Measurements from ENCODE around the gene ZNF503. TPM values are rescaled to one million over a fixed set of nuclear protein-coding genes. Genes with fewer than 3 reads are reported as not detected.
A peak's percentile ranks its signal among the peaks of the same experiment; 100 is the strongest.
"Not testable (repeated sequence)": the region's sequence is repeated elsewhere in the genome, so short reads cannot be mapped to it uniquely, and the experiment has no call there.

Gene ZNF503
- total RNA-seq, 4 donors from 2014 or later: 5.7 to 7.6 (median 6.6) TPM

GRCh38 chr10:75367901-75368300 lies 33.7 kb downstream of the ZNF503 start:
- 75% methylated on average over 2 of the region's 2 CpGs for WGBS
- TF ChIP-seq, protein P1, sequence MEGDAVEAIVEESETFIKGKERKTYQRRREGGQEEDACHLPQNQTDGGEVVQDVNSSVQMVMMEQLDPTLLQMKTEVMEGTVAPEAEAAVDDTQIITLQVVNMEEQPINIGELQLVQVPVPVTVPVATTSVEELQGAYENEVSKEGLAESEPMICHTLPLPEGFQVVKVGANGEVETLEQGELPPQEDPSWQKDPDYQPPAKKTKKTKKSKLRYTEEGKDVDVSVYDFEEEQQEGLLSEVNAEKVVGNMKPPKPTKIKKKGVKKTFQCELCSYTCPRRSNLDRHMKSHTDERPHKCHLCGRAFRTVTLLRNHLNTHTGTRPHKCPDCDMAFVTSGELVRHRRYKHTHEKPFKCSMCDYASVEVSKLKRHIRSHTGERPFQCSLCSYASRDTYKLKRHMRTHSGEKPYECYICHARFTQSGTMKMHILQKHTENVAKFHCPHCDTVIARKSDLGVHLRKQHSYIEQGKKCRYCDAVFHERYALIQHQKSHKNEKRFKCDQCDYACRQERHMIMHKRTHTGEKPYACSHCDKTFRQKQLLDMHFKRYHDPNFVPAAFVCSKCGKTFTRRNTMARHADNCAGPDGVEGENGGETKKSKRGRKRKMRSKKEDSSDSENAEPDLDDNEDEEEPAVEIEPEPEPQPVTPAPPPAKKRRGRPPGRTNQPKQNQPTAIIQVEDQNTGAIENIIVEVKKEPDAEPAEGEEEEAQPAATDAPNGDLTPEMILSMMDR (IDR thresholded peaks at IDR 0.05): no peak
- TF ChIP-seq POLR2AphosphoS5 (IDR thresholded peaks at IDR 0.05): no peak
- no peak for TF ChIP-seq EP300 (IDR thresholded peaks at IDR 0.05)
- TF ChIP-seq POLR2A (IDR thresholded peaks at IDR 0.05): no peak
- Histone ChIP-seq H3K4me1 (no peaks in the 10 kb centered on the region), H3K27ac (no peak overlapping the region), H3K36me3 (no peaks in the 10 kb centered on the region), H3K9me3 (no peaks in the 10 kb centered on the region), H3K27me3 (no peaks in the 10 kb centered on the region), H3K4me3 (no peak overlapping the region)
- no peak for DNase-seq (ENCODE audit: low spot score in 2 of 2)

DNA sequence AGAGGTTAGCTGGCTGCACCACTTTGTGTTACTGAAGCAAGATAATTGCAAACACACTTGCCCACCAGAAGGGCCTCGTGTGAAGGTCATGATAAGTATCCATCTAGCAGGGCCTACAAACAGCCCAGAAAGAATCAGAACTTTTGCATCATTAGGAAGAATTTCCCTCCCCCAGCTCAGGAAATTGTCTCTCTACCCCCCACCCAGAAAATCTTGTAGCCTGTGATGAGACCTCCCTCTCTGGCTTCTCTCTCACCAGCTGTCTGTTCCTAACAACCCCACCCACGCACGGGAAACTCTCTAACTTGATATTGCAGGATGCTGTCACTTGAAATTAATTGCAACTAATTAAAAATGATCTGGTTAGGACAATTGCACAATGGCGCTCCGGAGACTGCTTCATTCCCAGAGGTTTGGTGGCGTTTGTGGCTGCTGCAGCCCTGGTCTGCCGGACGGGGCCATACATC lies 34.5 kb downstream of the ZNF503 start:
- TF ChIP-seq POLR2A (IDR thresholded peaks at IDR 0.05) (no peak), EP300 (IDR thresholded peaks at IDR 0.05) (no peak), POLR2AphosphoS5 (IDR thresholded peaks at IDR 0.05) (no peak)
- TF ChIP-seq, protein P1 (IDR thresholded peaks at IDR 0.05): no peak
- WGBS: 63% methylated on average over 8 of the region's 8 CpGs
- Histone ChIP-seq H3K4me1 (no peaks in the 10 kb centered on the region), H3K4me3 (no peak overlapping the region), H3K27me3 (no peaks in the 10 kb centered on the region), H3K27ac (no peak overlapping the region), H3K9me3 (no peaks in the 10 kb centered on the region), H3K36me3 (no peaks in the 10 kb centered on the region)
- no peak for DNase-seq (ENCODE audit: low spot score in 2 of 2)

- TF ChIP-seq POLR2A (IDR thresholded peaks at IDR 0.05): no peak
- TF ChIP-seq, protein P1 (IDR thresholded peaks at IDR 0.05): no peak
- no peak for TF ChIP-seq POLR2AphosphoS5 (IDR thresholded peaks at IDR 0.05)
- TF ChIP-seq EP300 (IDR thresholded peaks at IDR 0.05): no peak
- Histone ChIP-seq H3K27ac (no peak overlapping the region), H3K4me1 (no peaks in the 10 kb centered on the region), H3K27me3 (no peaks in the 10 kb centered on the region), H3K9me3 (no peaks in the 10 kb centered on the region), H3K36me3 (no peaks in the 10 kb centered on the region), H3K4me3 (no peak overlapping the region)
- WGBS: 90% methylated on average over 4 of the region's 4 CpGs
- no peak for DNase-seq (ENCODE audit: low spot score in 2 of 2)
Observed at GRCh38 chr10:75363431-75363830, 38.1 kb downstream of the ZNF503 start.

DNA sequence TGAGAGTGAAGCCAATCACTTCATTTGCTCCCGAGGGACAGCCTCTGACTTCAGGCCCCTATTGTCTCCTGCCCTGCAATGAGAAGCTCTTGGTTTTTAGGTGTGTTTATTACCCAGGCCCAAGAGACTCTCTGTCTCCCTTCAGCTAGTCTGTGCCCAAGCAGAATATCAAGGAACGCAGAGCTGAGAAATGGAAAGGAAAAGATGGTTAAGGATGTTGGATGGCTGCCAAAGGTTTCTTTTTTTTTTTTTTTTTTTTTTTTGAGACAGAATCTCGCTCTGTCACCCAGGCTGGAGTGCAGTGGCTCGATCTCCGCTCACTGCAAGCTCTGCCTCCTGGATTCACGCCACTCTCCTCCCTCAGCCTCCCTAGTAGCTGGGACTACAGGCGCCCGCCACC lies 41.7 kb downstream of the ZNF503 start:
- H3K9me3 ChIP-seq; DNase-seq (ENCODE audit: low spot score in 2 of 2); H3K36me3 ChIP-seq; H3K27ac ChIP-seq; H3K4me1 ChIP-seq; H3K27me3 ChIP-seq; H3K4me3 ChIP-seq: not testable (repeated sequence)
- 78% methylated on average over 8 of the region's 8 CpGs for WGBS

DNA sequence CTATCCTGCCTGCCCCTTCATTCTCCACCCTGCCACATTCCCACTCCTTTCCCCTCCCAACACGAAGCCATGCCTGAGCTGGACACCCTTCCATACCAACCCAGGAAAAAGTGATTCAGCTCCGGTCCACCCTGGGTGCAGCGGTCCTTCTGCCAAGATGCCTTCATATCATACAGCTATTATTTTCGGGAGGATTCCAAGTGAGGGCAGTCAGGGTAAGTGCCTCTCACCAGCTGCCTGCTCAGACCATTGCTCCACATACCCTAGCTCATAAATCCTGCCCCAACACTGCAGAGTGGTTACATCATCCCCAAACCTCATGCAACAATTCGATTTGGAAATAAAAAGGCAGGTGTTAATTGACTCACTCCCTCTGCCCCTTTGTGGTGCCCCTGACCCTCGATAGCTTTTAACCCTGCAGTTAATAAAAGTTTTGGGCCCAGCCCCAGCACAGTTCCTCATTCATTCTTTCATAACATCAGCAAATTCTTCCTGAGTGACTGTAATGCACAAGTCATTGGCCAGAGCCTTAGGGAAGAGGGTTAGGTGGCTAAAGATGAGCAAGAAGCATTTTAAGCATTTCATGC lies 42.6 kb downstream of the ZNF503 start:
- no peaks in the 10 kb centered on the region for H3K36me3 ChIP-seq
- peaks cover 3% of the 10 kb centered on the region for H3K9me3 ChIP-seq
- no peaks in the 10 kb centered on the region for H3K27me3 ChIP-seq
- no peaks in the 10 kb centered on the region for H3K4me1 ChIP-seq
- 69% methylated on average over 6 of the region's 6 CpGs for WGBS
- no peak overlapping the region for H3K27ac ChIP-seq
- TF ChIP-seq POLR2AphosphoS5 (IDR thresholded peaks at IDR 0.05): no peak
- TF ChIP-seq EP300 (IDR thresholded peaks at IDR 0.05): no peak
- no peak for TF ChIP-seq POLR2A (IDR thresholded peaks at IDR 0.05)
- TF ChIP-seq, protein P1 (IDR thresholded peaks at IDR 0.05): no peak
- H3K4me3 ChIP-seq: no peak overlapping the region
- no peak for DNase-seq (ENCODE audit: low spot score in 2 of 2)

DNA sequence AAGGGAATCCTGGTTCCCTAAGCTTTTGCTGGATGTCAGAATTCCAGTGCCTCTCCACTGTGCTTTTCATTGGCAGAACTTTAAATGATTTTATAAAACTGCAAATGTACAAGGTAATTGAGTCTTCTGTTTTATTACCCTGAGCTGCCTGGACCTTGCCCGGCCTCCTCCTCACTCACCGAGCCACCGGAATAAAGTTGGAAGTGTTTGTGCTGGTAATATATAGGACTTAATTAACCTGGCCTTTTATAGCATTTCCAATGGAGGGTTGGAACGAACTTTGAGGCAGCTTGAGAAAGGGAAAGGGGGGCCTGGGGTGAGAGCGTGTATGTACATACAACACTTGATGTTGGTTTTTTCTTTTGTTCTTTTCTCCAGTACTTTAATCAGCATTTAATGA lies 43.4 kb downstream of the ZNF503 start:
- Histone ChIP-seq H3K27ac (no peak overlapping the region), H3K9me3 (peaks cover 3% of the 10 kb centered on the region), H3K4me1 (no peaks in the 10 kb centered on the region), H3K36me3 (no peaks in the 10 kb centered on the region), H3K4me3 (no peak overlapping the region), H3K27me3 (no peaks in the 10 kb centered on the region)
- 90% methylated on average over 5 of the region's 5 CpGs for WGBS
- DNase-seq (ENCODE audit: low spot score in 2 of 2): peak in 1 of 2 donors; percentile 7
- TF ChIP-seq POLR2AphosphoS5 (IDR thresholded peaks at IDR 0.05) (no peak), EP300 (IDR thresholded peaks at IDR 0.05) (no peak)
